Brain microvascular endothelial cell (primary cell): ENCODE measurements around the gene KMT5B.

ENCODE experiments used
- DNase-seq: peaks from one replicate; pipeline ENCODE4 v3.0.0-alpha.2; 2020
- H3K27ac ChIP-seq: fragments of 250-450 bp; sonication (Bioruptor Pico); 2 replicates; pipeline ENCODE4 v1.5.1; 2020; ENCODE audit warnings: mild to moderate bottlenecking, moderate library complexity
- H3K27me3 ChIP-seq: fragments of 250-450 bp; sonication (Bioruptor Pico); replicated peaks from 2 replicates; pipeline ENCODE4 v1.5.1; 2020; ENCODE audit warnings: mild to moderate bottlenecking
- H3K36me3 ChIP-seq: fragments of 250-450 bp; sonication (Bioruptor Pico); replicated peaks from 2 replicates; pipeline ENCODE4 v1.5.1; 2020; ENCODE audit warnings: mild to moderate bottlenecking
- H3K4me3 ChIP-seq: 2 replicates; pipeline ENCODE4 v1.5.1; 2011; ENCODE audit warnings: low read depth, mild to moderate bottlenecking, control low read depth, low read length, moderate library complexity
- in situ Hi-C: cut with HindIII; loops from 2 replicates; pipeline ENCODE4 v1.10.0; 2017; ENCODE audit warnings: low sequenced_read_pairs, low pct_ligation_motif_present
- TF ChIP-seq, protein P1 (sequence below): IDR thresholded peaks from 2 replicates; pipeline ENCODE4 v1.5.1; 2011; ENCODE audit warnings: low read depth, mild to moderate bottlenecking, moderate library complexity, low read length, control low read depth, inconsistent platforms; ENCODE audit errors: missing control alignments

Gene KMT5B

DNA sequence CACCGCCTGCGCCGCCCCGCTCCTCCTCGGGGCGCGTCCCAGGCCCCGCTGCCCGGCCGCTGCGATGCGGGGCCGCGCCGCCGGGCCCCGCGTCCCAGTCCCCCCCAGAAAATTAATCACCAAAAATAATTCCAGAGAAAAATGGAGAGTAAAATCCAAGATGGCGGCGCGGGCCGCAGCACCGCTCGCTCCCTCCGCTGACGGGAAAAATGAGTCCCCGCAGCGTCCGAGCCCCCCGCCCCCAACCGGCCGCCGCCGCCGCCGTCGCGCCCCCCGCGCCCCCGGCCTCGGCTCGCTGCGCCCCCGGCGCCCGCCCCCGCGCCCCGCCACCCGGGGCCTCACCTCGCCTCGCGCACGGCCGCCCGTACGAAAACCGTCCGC is at the start of gene KMT5B:
KMT5B (minus strand) TSS at position 162 of the 381 bp plus-strand sequence. CDS start 23,220 bp downstream, outside the sequence.
- TF ChIP-seq, protein P1, sequence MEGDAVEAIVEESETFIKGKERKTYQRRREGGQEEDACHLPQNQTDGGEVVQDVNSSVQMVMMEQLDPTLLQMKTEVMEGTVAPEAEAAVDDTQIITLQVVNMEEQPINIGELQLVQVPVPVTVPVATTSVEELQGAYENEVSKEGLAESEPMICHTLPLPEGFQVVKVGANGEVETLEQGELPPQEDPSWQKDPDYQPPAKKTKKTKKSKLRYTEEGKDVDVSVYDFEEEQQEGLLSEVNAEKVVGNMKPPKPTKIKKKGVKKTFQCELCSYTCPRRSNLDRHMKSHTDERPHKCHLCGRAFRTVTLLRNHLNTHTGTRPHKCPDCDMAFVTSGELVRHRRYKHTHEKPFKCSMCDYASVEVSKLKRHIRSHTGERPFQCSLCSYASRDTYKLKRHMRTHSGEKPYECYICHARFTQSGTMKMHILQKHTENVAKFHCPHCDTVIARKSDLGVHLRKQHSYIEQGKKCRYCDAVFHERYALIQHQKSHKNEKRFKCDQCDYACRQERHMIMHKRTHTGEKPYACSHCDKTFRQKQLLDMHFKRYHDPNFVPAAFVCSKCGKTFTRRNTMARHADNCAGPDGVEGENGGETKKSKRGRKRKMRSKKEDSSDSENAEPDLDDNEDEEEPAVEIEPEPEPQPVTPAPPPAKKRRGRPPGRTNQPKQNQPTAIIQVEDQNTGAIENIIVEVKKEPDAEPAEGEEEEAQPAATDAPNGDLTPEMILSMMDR: no peak
- peak; percentile 17 for DNase-seq
- Histone ChIP-seq H3K4me3 (peak within 1 kb of the TSS; percentile 83), H3K27ac (peak within 1 kb of the TSS; percentile 99), H3K36me3 (no peaks in the 10 kb centered on the region), H3K27me3 (no peaks in the 10 kb centered on the region)
- in situ Hi-C loops: no loop called here

DNA sequence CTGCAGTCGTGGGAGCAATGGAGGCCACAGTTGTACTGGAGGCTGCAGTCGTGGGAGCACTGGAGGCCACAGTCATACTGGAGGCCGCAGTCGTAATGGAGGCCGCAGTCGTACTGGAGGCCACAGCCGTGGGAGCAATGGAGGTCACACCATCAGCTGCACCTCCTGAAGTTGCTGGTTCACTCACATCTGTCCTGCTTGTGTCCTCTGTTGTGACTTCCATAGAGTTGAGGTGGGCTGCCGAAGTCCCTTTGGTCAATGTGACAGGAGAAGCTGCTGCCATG is 49.4 kb upstream of the KMT5B start:
- TF ChIP-seq, protein P1: no peak
- no peak for DNase-seq
- Histone ChIP-seq H3K36me3 (peaks cover 59% of the 10 kb centered on the region), H3K27me3 (no peaks in the 10 kb centered on the region), H3K4me3 (no peak overlapping the region), H3K27ac (no peak overlapping the region)
- in situ Hi-C loops: no loop called here

DNA sequence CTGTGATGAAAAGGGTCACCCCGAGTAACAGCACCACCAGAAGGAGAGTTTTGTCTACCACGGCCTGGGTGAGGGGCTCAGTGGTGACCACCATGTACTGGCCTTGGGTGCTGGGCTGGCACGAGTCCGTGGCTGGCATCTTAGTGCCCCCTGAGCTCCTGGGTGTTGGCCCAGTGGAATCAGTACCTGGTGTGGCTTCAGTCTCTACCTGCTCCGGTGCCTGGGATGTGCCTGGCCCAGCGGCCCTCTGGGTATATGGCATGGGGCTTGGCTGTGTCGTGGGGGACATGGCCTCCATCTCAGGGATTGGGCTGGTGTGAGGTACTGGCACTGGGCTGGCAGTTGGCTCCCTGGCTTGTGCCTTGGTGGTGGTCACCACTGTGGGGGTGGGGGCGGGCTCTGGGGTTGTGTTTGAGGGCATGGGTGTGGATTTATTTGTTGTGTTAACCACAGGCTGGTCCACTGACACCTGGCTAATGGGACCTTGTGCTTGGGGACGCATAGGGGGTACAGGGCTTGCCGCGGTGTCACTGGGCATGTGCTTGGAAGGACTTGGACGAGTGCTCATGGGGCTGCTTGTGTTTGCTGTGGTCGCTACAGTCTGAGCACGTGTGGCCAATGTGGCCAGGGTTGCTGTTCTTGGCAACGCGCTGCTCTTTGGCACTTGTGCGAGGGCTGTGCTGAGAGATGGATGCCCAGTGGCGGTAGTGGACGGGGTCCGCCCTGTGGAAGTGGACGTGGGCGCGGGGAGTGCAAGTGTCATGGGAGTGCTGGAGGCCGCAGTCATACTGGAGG is 48.9 kb upstream of the KMT5B start:
- TF ChIP-seq, protein P1: no peak
- no peaks in the 10 kb centered on the region for H3K27me3 ChIP-seq
- no peak for DNase-seq
- no peak overlapping the region for H3K27ac ChIP-seq
- peaks cover 55% of the 10 kb centered on the region for H3K36me3 ChIP-seq
- H3K4me3 ChIP-seq: no peak overlapping the region
- in situ Hi-C loops: no loop called here

DNA sequence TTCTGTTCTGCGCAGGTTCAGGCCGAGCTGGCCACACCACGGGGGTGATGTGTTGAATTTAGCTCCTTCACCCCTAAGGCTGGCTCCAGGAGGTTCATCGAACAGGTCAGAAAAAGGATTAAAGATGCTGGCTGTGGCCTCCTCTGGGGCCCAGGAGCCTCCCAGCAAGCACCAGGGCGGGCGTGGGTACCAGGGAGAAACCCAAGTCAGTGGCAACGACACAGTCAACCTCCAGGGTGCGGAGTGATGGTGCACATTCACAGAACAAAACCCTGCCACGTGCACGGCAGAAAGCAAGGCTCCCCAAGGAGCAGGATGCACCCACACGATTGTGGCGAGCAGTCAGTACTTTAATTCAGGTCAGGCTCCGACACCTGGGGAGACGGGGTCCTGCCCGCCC is 47.9 kb upstream of the KMT5B start:
- no peak for DNase-seq
- Histone ChIP-seq H3K36me3 (peaks cover 47% of the 10 kb centered on the region), H3K4me3 (no peak overlapping the region)

DNA sequence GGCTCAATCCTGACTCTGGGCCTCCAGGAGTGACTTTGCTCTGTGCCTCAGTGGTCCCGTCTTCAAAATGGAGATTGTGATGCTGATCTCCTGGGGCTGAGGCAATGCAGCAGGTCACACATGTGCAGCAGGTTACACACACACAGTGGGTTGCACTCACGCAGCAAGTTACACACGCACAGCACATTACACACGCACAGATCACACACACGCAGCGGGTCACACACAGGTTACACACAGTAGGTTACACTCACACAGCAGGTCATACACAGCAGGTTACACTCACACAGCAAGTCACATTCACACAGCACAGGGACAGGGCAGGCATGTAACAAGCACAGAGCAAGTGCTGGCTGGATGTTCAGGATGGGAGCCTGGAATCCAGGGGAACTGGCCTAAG is 47.4 kb upstream of the KMT5B start:
- TF ChIP-seq, protein P1: no peak
- no peak for DNase-seq
- no peak overlapping the region for H3K27ac ChIP-seq
- in situ Hi-C loops: no loop called here
- no peaks in the 10 kb centered on the region for H3K27me3 ChIP-seq
- H3K4me3 ChIP-seq: no peak overlapping the region
- peaks cover 44% of the 10 kb centered on the region for H3K36me3 ChIP-seq

More for the DNA sequence above, 47.9 kb upstream of the KMT5B start:
- TF ChIP-seq, protein P1: no peak
- Histone ChIP-seq H3K27me3 (no peaks in the 10 kb centered on the region), H3K27ac (no peak overlapping the region)
- in situ Hi-C loops: no loop called here
